H54 (cell line): ENCODE measurements around the gene DPYD.

ENCODE experiments used
- DNase-seq: peaks from one replicate; pipeline ENCODE4 v3.0.0; 2011; ENCODE audit warnings: low spot score, mixed read lengths; ENCODE audit not compliant: insufficient read length
- FAIRE-seq: peaks from 3 replicates; lab custom pipeline; 2011; peaks lifted over from hg19 to GRCh38; lab: Jason Lieb, UNC
- POLR2A ChIP-seq: IDR thresholded peaks from 2 replicates; pipeline ENCODE4 v1.6.1; 2011; ENCODE audit warnings: low read depth, mild to moderate bottlenecking, low read length

Gene DPYD

GRCh38 chr1:97044159-97044760 lies 876.6 kb downstream of the DPYD start:
- no peak for TF ChIP-seq POLR2A
- FAIRE-seq: no peak
- no peak for DNase-seq

DNA sequence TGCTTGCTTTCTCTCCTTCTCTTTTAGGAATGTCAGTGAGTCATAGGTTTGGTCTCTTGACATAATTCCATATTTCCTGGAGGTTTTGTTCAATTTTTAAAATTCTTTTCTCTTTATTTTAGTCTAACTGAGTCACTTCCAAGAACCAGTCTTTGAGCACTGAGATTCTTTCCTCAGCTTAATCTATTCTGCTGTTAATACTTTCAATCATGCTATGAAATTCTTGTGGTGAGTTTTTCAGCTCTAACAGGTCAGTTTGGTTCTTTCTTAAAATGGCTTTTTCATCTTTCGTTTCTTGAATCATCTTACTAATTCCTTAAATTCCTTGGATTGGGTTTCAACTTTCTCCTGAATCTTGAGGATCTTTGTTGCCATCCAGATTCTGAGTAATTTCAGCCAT lies 878.3 kb downstream of the DPYD start:
- no peak for TF ChIP-seq POLR2A
- FAIRE-seq (no peak), DNase-seq (no peak)

GRCh38 chr1:97041026-97041425 lies 879.8 kb downstream of the DPYD start:
- TF ChIP-seq POLR2A: no peak
- DNase-seq: no peak
- no peak for FAIRE-seq

DNA sequence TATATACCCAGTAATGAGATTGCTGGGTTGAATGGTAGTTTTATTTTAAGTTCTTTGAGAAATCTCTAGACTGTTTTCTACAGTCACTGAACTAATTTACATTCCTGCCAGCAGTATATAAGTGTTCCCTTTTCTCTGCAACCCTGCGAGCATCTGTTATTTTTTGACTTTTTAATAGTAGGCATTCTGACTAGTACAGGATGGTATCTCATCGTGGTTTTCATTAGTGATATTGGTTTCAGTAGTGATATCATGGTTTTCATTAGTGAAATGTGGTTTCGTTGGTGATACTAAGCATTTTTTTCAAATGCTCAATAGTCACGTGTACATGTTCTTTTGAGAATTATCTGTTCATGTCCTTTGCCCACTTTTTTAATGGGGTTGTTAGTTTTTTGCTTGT lies 882.4 kb downstream of the DPYD start:
- FAIRE-seq (no peak), DNase-seq (no peak)
- TF ChIP-seq POLR2A: no peak

- FAIRE-seq: no peak
- no peak for DNase-seq
- TF ChIP-seq POLR2A: no peak
These were observed 886.2 kb downstream of the DPYD start for GRCh38 chr1:97034651-97035050.

GRCh38 chr1:97033949-97034348 lies 886.9 kb downstream of the DPYD start:
- DNase-seq: no peak
- FAIRE-seq: no peak
- no peak for TF ChIP-seq POLR2A
